ENCODE measurements around the gene PCDHGC5.
A peak's percentile ranks its signal among the peaks of the same experiment; 100 is the strongest.

PCDHGC5 gene

DNA sequence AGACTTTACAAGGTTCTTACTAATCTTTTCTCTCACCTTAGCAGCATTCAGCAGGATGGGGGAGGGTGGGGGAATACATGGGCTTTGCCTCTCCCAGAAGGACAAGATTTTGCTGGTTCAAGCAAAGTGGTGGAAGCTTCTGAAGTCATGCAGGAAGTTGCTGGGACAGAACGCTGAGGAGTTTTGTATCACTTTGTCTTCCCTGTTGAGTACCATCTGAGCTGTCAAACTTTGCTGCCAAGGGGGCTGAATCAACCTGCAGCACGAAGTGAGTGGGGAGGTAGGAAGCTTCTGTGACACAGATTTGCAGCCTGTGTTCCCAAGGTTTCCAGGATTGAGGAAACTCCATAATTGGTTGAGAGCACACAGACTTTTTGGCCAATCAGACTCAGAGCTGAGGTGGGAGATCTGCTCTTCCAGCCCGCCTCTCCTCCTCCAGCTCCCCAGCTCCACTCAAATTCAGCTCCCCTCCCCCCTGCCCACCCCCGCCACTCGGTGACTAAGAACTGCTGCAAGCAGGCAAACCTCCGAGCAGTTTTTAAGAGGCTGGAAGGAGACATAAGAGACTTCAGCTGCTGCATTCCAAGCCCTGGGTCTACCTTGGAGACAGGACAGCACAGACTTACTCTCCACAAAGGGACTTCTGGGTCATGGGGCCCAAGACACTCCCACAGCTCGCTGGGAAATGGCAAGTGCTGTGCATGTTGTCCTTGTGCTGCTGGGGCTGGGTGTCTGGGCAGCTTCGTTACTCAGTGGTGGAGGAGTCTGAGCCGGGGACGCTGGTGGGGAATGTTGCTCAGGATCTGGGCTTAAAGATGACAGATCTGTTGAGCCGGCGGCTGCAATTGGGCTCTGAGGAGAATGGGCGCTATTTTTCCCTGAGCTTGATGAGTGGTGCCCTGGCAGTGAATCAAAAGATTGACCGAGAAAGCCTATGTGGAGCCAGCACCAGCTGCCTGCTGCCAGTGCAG, at the start of gene PCDHGC5:
TSS of gene PCDHGC5 (plus strand) at position 491 of the 971 bp plus-strand sequence. CDS start at position 651, 160 bp downstream.
- DNase-seq, result no peak

DNA sequence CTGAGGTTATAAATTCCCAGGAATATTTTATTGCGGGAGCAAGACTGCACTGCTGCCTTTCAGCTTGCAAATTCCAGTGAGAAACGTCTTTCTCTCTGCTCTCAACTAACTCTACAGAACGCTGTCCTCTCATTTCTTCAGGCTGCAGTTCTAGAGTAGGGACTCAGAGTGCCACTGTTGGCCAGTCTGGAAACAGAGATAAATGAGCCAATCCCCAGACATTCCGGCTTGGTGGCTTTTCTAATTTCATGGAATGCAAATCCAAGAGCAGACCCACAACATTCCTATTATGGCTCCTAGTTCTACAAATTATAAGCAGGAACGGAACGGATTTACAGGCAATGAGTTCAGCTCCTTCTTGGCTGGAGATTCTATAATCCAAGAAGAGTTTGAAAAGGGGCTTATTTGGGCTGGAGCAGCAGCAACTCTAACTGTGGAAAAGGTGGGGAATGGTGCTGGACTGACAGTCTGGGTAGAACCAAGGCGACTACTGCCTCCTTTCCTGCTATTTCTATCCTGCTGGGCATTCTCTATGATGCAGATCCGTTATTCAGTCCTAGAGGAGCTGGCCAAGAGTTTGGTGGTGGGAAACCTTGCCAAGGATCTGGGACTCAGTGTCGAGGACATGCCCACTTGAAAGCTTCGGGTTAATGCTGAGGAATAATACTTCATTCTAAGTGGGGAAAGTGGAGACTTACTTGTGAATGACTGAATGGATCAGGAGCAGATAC, 49.3 kb upstream of the PCDHGC5 start:
- no peak for DNase-seq

DNA sequence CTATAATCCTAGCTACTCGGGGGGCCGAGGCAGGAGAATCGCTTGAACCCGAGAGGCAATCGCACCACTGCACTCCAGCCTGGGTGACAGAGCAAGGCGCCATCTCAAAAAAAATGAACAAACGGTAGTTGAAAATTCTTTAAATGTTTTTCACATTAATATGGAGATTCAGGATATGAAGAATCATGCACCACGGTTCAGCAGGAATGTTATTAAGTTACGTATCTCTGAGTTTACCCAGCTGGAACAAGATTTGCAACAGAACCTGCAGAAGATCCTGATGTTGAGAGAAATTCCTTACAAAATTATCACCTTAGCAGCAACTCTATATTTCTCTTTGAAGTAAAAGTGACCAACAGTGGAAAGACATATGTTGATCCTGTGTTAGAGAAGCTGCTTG, 48.5 kb upstream of the PCDHGC5 start:
- no peak for DNase-seq

DNA sequence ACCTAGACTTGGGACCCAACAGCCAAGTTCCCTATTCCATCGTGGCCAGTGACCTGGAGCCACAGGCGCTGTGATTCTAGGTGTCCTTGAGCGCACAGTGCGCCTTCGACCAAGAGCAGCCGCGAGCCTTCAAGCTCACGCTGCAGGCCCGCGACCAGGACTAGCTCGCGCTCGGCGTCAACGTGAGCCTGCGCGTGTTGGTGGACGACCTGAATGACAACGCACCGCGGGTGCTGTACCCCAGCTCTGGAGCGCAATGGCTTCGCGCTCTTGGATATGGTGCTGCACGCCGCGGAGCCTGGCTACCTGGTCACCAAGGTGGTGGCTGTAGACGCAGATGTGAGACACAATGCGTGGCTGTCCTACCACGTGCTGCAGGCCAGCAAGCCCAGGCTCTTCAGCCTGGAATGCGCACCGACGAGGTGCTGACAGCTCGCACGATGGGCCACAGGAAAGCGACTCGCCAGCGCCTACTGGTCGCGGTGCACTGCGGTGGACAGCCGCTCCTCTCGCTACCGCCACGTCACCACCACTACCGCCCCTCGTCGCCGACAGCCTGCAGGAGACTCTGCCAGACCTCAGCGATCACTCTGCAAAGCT, 47.2 kb upstream of the PCDHGC5 start:
- DNase-seq, result no peak

DNA sequence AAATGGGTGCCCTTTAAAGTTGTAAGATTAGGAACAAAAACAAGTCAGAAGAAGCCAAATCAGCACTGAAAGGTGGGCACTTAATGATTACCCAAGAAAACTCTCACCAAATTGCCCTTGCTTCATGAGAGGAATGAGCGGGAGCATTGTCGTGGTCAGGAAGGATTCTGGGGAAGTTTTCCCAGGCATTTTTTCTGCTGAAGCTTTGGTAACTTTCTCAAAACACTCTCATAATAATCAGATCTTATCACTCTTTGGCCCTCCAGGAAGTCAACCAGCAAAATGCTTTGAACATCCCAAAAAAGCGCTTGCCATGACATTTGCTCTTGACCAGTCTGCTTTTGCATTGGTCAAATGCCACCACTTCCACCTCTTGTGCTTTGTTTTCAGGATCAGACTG, 23.5 kb upstream of the PCDHGC5 start:
- DNase-seq, result no peak

DNA sequence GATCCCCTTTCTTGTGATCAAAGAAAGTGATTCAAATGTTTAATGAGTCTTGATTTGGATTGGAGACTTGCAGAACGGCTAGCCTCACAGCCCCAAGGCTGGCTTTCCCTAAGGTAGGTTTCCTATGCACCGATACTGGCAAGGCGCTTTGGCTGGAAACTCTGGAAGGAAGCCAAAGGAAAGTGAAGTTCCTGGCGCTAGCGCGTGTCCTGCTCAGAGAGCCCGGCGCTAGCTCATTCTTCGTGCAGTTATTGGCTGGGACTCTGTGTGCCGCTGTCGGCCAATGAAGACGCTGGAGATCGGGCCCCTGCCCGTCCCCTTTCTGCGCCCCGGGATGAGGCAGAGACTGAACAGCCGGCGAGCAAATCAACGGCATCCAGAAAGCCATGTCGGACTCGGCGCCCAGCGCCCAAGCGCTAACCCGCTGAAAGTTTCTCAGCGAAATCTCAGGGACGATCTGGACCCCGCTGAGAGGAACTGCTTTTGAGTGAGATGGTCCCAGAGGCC, 13.2 kb upstream of the PCDHGC5 start, which contains the start of gene PCDHGC3:
TSS of gene PCDHGC3 (plus strand) at position 342 of the 507 bp plus-strand sequence. CDS start at position 493, 151 bp downstream.
- DNase-seq, result peak in 1 of 4 experiments; percentile 5

DNA sequence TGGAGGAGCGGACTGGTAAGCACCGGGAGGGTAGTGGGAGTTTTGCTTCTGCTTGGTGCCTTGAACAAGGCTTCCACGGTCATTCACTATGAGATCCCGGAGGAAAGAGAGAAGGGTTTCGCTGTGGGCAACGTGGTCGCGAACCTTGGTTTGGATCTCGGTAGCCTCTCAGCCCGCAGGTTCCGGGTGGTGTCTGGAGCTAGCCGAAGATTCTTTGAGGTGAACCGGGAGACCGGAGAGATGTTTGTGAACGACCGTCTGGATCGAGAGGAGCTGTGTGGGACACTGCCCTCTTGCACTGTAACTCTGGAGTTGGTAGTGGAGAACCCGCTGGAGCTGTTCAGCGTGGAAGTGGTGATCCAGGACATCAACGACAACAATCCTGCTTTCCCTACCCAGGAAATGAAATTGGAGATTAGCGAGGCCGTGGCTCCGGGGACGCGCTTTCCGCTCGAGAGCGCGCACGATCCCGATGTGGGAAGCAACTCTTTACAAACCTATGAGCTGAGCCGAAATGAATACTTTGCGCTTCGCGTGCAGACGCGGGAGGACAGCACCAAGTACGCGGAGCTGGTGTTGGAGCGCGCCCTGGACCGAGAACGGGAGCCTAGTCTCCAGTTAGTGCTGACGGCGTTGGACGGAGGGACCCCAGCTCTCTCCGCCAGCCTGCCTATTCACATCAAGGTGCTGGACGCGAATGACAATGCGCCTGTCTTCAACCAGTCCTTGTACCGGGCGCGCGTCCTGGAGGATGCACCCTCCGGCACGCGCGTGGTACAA, 12.6 kb upstream of the PCDHGC5 start:
- no peak for DNase-seq

DNA sequence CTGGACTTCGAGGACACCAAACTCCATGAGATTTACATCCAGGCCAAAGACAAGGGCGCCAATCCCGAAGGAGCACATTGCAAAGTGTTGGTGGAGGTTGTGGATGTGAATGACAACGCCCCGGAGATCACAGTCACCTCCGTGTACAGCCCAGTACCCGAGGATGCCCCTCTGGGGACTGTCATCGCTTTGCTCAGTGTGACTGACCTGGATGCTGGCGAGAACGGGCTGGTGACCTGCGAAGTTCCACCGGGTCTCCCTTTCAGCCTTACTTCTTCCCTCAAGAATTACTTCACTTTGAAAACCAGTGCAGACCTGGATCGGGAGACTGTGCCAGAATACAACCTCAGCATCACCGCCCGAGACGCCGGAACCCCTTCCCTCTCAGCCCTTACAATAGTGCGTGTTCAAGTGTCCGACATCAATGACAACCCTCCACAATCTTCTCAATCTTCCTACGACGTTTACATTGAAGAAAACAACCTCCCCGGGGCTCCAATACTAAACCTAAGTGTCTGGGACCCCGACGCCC, 11.8 kb upstream of the PCDHGC5 start:
- DNase-seq, result no peak

DNA sequence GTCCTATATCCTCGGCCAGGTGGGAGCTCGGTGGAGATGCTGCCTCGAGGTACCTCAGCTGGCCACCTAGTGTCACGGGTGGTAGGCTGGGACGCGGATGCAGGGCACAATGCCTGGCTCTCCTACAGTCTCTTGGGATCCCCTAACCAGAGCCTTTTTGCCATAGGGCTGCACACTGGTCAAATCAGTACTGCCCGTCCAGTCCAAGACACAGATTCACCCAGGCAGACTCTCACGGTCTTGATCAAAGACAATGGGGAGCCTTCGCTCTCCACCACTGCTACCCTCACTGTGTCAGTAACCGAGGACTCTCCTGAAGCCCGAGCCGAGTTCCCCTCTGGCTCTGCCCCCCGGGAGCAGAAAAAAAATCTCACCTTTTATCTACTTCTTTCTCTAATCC, 11.1 kb upstream of the PCDHGC5 start:
- no peak for DNase-seq

DNA sequence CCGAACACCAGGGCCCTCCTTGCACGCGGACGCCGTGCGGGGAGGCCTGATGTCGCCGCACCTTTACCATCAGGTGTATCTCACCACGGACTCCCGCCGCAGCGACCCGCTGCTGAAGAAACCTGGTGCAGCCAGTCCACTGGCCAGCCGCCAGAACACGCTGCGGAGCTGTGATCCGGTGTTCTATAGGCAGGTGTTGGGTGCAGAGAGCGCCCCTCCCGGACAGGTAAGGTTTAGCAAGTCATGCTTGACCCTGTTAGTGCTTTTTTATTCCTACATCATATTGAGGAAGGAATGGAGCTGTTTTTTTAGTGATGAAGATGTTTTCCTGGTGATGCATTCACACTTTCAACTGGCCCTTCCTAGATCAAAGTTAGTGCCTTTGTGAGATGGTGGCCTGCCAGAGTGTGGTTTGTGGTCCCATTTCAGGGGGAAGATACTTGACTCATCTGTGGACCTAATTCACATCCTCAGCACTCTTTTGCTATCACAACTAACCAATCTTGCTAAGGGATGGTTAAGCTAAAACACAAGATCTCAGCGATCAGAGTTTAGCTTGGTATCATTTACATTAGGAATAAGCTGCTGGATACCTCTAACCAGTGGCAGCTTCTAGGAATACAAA, 10.4 kb upstream of the PCDHGC5 start:
- no peak for DNase-seq

DNA sequence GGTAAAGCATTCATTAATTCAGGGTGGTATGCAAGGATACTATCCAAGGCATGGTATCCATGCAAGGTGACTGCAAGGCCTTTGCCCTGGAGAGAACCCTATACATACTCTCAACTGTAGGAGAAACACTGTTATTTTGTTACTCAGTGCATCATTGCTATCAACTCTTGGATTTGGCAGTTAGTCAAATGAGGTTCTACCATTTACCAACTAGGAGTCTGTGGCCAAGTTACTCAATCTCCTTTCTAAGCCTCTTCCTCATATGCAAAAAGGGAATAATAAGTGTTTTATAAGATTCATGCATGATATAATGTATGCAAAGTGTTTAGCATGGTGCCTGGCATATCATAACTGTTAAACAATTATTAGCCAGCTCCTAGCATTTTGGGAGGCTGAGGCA, 9.1 kb upstream of the PCDHGC5 start:
- DNase-seq, result no peak

DNA sequence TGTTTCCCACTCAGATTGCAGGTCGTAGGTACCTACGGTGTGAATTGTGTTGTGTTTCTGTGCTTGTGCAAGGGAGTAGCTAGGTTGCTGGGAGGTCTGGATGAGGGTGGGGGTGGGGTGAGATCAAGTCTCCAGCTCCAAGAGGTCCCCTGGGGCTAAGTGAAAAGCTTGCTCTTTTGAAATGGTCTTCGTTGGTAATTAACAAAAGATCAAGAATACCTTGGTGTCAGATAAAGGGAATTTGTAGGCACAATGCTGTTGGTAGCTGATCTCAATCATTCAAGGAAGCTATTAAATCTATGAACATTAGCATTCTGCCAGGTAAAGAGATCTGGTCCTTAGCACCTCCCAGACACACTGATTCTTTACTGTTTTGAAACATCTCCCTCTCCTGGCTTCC, 5.0 kb upstream of the PCDHGC5 start:
- no peak for DNase-seq

DNA sequence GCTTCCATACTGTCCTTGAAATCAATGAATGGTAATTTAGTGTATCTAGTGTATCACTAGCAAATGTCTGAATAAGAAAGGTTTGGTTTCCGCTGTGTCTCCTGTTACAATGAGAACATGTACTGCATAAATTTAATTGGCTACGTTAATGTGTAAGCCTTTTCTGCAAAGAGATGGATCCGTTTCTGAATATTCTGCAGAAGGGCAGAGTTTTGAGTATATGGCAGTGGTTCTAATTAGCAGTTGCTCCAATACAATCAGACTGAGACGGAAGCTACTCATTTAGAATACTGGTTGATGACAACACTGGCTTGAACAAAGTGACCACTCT, 4.6 kb upstream of the PCDHGC5 start:
- no peak for DNase-seq

DNA sequence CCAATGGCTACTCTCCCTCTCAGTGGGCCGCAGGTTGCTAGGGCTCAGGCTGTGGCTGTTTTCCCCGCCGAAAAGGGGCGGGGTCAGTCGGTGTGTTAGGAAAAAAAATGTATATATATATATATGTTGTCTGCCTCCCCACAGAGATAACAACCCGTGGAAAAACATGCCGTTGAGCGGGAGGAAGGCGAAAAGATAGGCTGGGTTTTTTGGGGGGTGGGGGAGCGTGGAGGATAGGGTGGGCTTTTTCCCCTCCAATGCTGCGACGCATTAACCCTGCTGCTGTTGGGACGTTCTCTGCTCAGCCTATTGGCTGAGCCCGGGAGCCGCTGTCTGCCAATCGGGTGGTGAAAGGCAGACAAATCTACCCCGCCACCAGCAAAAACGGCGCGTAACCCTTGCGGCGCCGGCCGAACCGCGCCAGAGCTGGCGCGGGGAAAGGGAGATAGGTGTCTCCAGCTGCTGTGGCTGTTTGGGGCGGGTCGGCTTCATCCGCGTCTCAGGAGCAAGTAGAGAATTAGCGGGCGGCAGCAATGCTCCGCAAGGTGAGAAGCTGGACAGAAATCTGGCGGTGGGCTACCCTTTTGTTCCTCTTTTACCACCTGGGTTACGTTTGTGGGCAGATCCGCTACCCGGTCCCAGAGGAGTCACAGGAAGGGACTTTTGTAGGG, 4.1 kb upstream of the PCDHGC5 start, which contains the start of gene PCDHGC4:
TSS of gene PCDHGC4 (plus strand) at position 390 of the 671 bp plus-strand sequence. CDS start at position 534, 144 bp downstream.
- DNase-seq, result no peak

DNA sequence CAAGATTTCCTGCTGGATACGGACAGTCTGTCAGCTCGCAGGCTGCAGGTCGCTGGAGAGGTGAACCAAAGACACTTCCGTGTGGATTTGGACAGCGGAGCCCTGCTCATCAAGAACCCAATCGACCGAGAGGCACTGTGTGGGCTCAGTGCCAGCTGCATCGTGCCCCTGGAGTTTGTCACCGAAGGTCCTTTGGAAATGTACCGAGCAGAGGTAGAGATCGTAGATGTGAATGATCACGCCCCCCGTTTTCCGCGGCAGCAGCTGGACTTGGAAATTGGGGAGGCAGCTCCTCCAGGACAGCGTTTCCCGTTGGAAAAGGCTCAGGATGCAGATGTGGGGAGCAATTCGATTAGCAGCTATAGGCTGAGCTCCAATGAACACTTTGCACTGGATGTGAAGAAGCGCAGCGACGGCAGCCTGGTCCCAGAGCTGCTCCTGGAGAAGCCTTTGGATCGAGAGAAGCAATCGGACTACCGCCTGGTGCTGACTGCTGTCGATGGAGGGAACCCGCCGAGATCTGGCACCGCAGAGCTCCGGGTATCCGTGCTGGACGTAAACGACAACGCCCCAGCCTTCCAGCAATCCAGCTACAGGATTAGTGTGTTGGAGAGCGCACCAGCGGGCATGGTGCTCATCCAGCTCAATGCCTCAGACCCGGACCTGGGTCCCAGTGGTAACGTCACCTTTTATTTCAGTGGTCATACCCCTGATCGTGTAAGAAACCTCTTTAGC, 3.4 kb upstream of the PCDHGC5 start:
- DNase-seq, result no peak

DNA sequence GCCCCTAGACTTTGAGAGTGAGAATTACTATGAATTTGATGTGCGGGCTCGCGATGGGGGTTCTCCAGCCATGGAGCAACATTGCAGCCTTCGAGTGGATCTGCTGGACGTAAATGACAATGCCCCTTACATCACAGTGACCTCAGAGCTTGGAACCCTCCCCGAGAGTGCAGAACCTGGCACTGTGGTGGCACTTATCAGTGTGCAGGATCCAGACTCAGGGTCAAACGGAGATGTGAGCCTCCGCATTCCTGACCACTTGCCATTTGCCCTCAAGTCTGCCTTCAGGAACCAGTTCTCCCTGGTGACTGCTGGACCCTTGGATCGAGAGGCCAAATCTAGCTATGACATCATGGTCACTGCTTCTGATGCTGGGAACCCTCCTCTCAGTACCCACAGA, 2.8 kb upstream of the PCDHGC5 start:
- DNase-seq, result no peak

DNA sequence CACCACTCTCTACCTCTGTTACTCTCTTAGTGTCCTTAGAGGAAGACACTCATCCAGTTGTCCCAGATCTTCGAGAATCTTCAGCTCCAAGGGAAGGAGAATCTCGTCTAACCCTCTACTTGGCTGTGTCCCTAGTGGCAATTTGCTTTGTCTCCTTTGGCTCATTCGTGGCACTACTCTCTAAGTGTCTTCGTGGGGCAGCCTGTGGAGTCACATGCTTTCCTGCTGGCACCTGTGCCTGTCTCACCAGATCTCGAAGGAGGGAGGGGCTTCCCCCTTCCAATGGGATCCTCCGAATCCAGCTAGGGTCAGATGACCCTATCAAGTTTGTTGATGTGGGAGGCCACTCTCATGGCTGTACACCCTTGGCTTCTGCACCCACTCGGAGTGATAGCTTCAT, 1.8 kb upstream of the PCDHGC5 start:
- DNase-seq, result no peak

DNA sequence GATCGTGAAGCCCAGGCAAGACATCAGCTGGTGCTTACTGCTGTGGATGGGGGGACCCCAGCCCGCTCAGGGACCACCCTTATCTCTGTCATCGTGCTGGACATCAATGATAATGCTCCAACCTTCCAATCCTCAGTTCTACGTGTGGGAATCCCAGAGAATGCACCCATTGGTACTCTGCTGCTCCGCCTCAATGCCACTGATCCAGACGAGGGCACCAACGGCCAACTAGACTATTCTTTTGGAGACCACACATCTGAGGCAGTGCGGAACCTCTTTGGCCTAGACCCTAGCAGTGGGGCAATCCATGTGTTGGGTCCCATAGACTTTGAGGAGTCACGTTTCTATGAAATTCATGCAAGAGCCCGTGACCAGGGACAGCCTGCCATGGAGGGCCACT, 960 bp downstream of the PCDHGC5 start:
- DNase-seq, result no peak

DNA sequence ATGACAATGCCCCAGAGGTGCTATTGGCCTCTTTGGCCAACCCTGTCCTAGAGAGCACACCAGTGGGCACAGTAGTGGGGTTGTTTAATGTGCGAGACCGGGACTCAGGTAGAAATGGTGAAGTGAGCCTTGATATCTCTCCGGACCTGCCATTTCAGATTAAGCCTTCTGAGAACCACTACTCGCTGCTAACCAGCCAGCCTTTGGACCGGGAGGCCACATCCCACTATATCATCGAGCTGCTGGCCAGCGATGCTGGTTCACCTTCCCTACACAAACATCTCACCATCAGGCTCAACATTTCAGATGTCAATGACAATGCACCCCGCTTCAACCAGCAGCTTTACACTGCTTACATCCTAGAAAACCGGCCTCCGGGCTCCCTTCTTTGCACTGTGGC, 1.4 kb downstream of the PCDHGC5 start:
- no peak for DNase-seq

DNA sequence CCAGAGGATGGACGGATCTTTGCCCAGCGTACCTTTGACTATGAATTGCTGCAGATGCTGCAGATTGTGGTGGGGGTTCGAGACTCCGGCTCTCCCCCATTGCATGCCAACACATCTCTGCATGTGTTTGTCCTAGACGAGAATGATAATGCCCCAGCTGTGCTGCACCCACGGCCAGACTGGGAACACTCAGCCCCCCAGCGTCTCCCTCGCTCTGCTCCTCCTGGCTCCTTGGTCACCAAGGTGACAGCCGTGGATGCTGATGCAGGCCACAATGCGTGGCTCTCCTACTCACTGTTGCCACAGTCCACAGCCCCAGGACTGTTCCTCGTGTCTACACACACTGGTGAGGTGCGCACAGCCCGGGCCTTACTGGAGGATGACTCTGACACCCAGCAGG, 1.9 kb downstream of the PCDHGC5 start:
- no peak for DNase-seq

All from activated naive CD4-positive, alpha-beta T cell (primary cell).